Activated CD8-positive, alpha-beta T cell treated with anti-CD3 and anti-CD28 coated beads, Interleukin-2, amount 10 ng/mL, durations not matched to agents 7 days and 5 days (primary cell): ENCODE results near the gene TPCN2. TPM values are rescaled to one million over a fixed set of nuclear protein-coding genes. Genes with fewer than 3 reads are reported as not detected.

Source experiments
- ATAC-seq: fragments of 150-1000 bp; cut with Tn5 transposase; one replicate; pipeline ENCODE4 v1.10.0; 2021; ENCODE audit warnings: moderate library complexity
- CTCF ChIA-PET: fragments of 350-600 bp; sonication (Branson Sonifier 250); formaldehyde crosslinking; loops from one replicate; lab custom pipeline; 2021; ENCODE audit warnings: antibody characterized with exemption; lab: Charles Lee
- POLR2A ChIA-PET: fragments of 350-600 bp; sonication (Branson Sonifier 250); formaldehyde crosslinking; loops from one replicate; lab custom pipeline; 2021; ENCODE audit warnings: antibody characterized with exemption; lab: Charles Lee
- DNase-seq: peaks from one replicate; pipeline ENCODE4 v3.0.0-alpha.2; 2020
- H3K27ac Mint-ChIP-seq: one replicate; pipeline ENCODE4 v1.8.0; 2021; ENCODE audit warnings: mild to moderate bottlenecking, mixed read lengths
- H3K27me3 Mint-ChIP-seq: one replicate; pipeline ENCODE4 v1.8.0; 2021; ENCODE audit warnings: low read depth, mixed read lengths
- H3K36me3 Mint-ChIP-seq: one replicate; pipeline ENCODE4 v1.8.0; 2021; ENCODE audit warnings: low read depth, mixed read lengths
- H3K4me1 Mint-ChIP-seq: one replicate; pipeline ENCODE4 v1.8.0; 2021; ENCODE audit warnings: low read depth, mixed read lengths
- H3K4me3 Mint-ChIP-seq: one replicate; pipeline ENCODE4 v1.8.0; 2021; ENCODE audit warnings: mild to moderate bottlenecking, mixed read lengths
- H3K9me3 Mint-ChIP-seq: one replicate; pipeline ENCODE4 v1.8.0; 2022; ENCODE audit warnings: mixed read lengths; ENCODE audit not compliant: insufficient read depth
- total RNA-seq, 2 experiments: library from RNA; stranded (reverse); gene quantifications; one replicate each; pipeline ENCODE4 v1.2.3, GENCODE V29; 2021

TPCN2 gene
- total RNA-seq, 2 experiments from 2014 or later = 19.1 to 21.2 TPM

DNA sequence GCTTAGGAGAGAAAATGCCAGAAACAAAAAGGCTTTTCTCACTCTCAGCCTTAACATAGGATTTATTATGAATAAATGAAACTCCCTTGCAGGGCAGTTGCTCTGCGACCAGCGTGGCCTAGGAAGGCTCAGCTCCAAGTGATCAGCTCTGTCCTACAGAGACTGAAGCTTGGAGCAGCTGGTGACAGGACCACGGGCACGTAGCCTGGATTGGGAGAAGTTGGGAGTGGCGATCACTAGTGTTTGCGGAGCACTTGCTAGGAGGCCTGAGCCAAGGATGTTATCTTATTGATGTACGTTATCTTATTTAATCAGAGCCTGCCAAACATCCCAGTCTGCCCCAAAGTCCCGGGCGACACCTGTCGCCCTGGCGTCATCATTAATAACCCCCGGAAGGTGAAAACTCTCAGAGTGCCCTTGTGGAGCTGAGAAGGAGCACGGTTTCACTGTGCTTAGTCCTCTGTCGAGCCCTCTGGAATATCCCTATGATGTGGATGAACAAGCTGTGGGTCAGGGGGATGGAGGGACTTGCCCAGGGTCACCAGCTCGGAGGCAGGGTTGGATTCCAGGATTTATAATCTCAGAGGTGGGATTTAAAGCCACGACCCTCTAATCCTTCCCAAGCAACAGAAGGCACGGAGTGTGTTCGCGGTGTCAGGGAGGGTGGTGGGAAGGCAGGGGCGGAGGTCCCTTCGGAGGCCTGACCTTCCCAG, 66.2 kb downstream of the TPCN2 start:
- no peak overlapping the region for H3K27ac Mint-ChIP-seq
- H3K27me3 Mint-ChIP-seq = no peaks in the 10 kb centered on the region
- no peaks in the 10 kb centered on the region for H3K4me1 Mint-ChIP-seq
- no peak for ATAC-seq
- ChIA-PET CTCF (no interaction called here), POLR2A (no interaction called here)
- no peaks in the 10 kb centered on the region for H3K36me3 Mint-ChIP-seq
- DNase-seq = no peak
- H3K4me3 Mint-ChIP-seq = no peak overlapping the region
- H3K9me3 Mint-ChIP-seq = no peaks in the 10 kb centered on the region

DNA sequence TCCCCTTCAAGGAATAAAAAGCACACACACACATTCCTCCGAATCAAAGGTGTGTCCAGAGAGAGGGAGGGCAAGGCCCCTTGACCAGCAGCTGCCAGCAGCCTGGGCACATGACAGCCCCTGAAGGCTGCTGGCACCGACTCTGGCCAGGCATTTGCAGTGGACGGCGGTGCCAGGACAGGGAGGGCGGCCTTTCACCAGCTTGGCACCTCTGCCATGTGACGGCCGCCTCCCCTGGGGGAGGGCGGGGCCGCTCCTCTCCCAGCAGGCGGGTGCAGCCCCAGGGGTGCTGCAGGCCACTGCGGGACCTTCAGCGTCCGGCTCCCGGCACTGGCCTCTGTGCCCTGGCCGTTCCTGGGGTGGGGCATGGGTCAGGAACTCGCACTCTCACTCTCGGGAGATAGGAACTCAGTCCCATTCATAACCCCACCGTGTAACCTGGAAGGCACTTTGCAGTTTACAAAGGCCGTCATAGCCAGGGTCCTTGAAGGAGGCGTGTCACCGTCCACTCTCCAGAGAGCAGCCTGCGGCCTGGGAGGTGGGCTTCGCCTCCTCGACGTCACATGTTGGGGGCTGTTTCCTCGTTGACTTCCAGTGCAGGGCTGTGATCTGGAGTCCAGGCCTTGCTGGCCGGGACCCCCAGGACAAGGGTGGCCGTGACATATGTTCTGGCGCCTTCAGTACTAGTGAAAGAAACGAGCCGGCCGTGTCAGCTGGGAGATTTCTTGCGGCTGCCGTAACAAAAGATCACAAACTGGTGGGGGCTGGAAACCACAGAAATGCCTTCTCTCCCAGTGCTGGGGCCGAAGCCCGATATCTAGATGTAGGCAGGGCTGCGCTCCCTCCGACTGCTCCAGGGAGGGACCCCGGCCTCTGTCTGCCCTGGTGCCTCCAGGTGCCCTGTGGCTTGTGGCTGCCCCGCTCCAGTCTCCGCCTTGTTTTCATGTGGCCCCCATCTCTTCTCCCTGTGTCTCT, 67.1 kb downstream of the TPCN2 start:
- no peak for ATAC-seq
- no peaks in the 10 kb centered on the region for H3K36me3 Mint-ChIP-seq
- no peak overlapping the region for H3K27ac Mint-ChIP-seq
- no peaks in the 10 kb centered on the region for H3K9me3 Mint-ChIP-seq
- no peak for DNase-seq
- ChIA-PET POLR2A (no interaction called here), CTCF (no interaction called here)
- H3K4me3 Mint-ChIP-seq = no peak overlapping the region
- H3K4me1 Mint-ChIP-seq = peaks cover 2% of the 10 kb centered on the region
- no peaks in the 10 kb centered on the region for H3K27me3 Mint-ChIP-seq

DNA sequence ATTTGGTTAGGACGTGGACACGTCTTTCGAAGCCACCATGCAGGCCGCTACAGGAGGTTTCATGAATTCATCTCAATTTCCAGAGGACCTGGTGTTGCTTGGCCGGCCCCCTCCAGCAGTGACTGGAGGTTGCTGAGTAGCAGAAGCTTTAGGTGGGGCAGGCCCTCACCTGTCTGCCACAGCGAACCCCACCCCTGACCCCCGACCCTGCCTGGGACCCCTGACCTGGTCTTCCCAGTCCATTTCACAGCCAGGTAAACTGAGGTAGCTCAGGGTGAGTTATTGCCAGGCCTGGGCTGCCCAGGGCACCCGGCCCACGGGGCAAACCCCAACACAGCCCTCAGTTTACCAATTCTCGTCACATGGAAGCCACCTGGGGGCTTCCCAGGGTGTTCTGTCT, 67.9 kb downstream of the TPCN2 start:
- no peak overlapping the region for H3K4me3 Mint-ChIP-seq
- no peak for DNase-seq
- H3K9me3 Mint-ChIP-seq = no peaks in the 10 kb centered on the region
- H3K4me1 Mint-ChIP-seq = peaks cover 4% of the 10 kb centered on the region
- POLR2A ChIA-PET = no interaction called here
- ATAC-seq = no peak
- CTCF ChIA-PET = no interaction called here
- H3K36me3 Mint-ChIP-seq = no peaks in the 10 kb centered on the region
- H3K27ac Mint-ChIP-seq = no peak overlapping the region
- no peaks in the 10 kb centered on the region for H3K27me3 Mint-ChIP-seq

DNA sequence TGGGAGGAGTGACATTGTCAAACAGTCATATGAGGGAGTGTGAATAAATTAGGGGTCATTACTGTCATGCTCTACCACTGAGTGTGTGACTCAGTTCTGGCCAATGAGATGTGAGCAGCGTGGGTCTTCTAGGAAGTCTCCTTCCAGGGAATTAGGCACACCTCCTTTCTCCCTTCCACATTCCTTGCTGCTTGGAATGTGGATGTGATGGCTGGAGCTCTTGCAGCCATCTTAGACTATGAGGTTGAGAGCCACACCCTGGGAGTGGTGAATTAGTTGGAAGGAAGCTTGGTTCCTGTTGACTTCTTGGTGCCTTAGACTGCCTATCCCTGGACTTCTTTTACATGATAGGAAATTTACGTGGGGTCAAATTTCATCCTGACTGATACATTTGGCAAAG, 70.5 kb downstream of the TPCN2 start:
- Mint-ChIP-seq H3K4me3 (no peak overlapping the region), H3K36me3 (no peaks in the 10 kb centered on the region), H3K27ac (no peak overlapping the region), H3K9me3 (no peaks in the 10 kb centered on the region), H3K27me3 (no peaks in the 10 kb centered on the region), H3K4me1 (peaks cover 25% of the 10 kb centered on the region)
- DNase-seq (no peak), ATAC-seq (no peak)
- POLR2A ChIA-PET = no interaction called here
- CTCF ChIA-PET = interaction anchor here (0.9 to 1.5 kb wide), 2 partner anchors 18 to 551 kb away, joined by 3 read pairs; no protein-coding TSS in a partner anchor

DNA sequence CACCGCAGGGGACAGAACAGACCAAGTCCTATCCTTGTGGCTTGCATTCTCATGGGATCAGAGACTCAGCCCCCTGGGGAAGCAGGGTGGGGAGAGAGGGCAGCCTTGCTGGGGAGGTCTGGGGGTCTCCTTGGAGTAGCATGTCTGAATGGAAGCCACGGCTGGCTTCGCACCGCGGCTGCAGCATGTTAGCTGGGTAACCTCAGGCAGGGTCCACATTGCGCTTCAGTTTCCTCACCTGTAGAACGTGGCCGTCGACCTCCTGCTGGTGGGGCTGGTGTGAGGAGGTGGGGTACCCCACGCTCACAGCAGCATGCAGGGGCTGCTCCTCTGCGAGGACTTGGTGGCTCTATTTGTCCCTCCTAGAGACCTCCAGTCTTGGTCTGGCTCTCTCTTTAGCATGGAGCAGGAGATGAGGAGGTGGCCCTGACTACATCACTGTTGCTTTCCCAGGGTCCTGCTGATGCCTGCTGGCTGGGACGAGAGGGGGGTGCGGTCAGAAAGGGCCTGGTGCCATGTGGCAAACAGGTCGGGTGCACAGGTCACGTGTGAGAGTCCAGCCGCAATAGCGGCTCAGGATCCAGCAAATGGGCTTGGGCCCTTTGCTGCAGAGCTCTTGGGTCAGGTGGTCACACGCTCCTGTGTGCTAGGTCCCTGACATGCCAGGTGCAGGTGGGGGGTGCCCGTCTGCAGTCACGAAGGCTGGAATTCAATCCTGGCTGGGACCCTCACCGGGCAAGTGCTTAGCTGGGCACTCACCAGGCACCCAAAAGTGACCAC, 71.6 kb downstream of the TPCN2 start:
- Mint-ChIP-seq H3K4me3 (no peak overlapping the region), H3K27me3 (no peaks in the 10 kb centered on the region), H3K4me1 (peaks cover 28% of the 10 kb centered on the region), H3K27ac (no peak overlapping the region), H3K36me3 (no peaks in the 10 kb centered on the region), H3K9me3 (no peaks in the 10 kb centered on the region)
- DNase-seq = no peak
- no peak for ATAC-seq
- CTCF ChIA-PET = interaction anchor here (1.5 kb wide), 1 partner anchor 550 kb away, joined by 3 read pairs; no protein-coding TSS in a partner anchor
- POLR2A ChIA-PET = no interaction called here

DNA sequence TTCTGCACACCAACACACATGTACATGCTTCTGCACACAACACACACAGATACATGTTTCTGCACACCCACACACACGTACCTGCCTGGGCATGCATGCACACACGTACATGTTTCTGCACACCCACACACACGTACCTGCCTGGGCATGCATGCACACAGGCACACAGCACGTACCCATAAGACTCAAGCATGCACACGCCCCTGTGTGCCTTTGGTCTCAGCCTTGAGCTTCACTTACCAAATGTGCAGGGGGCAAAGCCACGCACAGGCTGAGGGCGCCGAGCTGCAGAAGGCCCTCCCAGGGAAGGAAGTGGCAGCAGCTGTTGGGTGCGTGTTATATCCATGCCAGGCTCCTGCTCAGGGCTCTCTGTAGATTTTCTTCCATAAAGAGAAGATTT, 72.3 kb downstream of the TPCN2 start:
- Mint-ChIP-seq H3K4me1 (peaks cover 28% of the 10 kb centered on the region), H3K9me3 (no peaks in the 10 kb centered on the region), H3K4me3 (no peak overlapping the region), H3K27ac (no peak overlapping the region), H3K36me3 (no peaks in the 10 kb centered on the region), H3K27me3 (no peaks in the 10 kb centered on the region)
- no peak for DNase-seq
- POLR2A ChIA-PET = interaction anchor here (0.7 kb wide), 1 partner anchor 15 kb away, joined by 3 read pairs; no protein-coding TSS in a partner anchor
- ATAC-seq = no peak
- CTCF ChIA-PET = no interaction called here

DNA sequence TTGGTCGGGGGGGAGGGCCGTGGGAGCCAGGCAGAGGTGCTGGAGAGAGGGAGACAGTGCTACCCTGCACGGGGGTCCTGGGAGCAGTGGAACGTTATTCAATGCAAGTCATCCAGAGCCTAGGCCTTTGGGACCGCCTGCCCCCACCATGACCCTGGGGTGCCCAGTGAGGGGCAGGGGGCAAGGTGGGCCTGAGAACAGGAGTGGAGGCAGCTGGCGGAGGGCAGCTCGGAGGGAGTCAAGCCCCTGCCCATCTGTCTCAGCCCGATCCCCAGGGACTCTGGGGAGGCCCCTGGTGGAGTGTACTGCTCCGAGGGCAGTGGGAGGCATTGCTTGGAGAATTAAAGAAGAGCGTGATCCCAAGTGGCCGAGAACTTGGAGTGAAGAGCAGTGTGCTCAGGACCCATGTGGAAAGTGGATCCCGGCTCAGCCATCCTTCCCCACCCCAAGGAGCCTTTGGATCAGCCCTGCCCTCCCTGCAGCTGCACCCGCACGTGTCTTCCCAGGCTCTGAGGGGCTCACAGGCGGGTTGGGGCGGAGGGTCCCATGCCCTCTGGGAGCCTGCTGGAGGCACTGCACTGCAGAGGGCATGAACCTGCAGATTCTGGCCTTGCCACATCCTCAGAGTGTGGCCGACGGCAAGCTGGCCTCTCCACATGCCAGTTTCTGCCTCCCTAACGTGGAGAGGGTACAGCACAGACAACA, 73.0 kb downstream of the TPCN2 start:
- ATAC-seq (no peak), DNase-seq (no peak)
- no peaks in the 10 kb centered on the region for H3K36me3 Mint-ChIP-seq
- H3K27me3 Mint-ChIP-seq = no peaks in the 10 kb centered on the region
- H3K27ac Mint-ChIP-seq = no peak overlapping the region
- H3K4me1 Mint-ChIP-seq = peaks cover 28% of the 10 kb centered on the region
- no peak overlapping the region for H3K4me3 Mint-ChIP-seq
- ChIA-PET CTCF (no interaction called here), POLR2A (interaction anchor here (0.7 kb wide), 1 partner anchor 16 kb away, joined by 3 read pairs; no protein-coding TSS in a partner anchor)
- H3K9me3 Mint-ChIP-seq = no peaks in the 10 kb centered on the region

DNA sequence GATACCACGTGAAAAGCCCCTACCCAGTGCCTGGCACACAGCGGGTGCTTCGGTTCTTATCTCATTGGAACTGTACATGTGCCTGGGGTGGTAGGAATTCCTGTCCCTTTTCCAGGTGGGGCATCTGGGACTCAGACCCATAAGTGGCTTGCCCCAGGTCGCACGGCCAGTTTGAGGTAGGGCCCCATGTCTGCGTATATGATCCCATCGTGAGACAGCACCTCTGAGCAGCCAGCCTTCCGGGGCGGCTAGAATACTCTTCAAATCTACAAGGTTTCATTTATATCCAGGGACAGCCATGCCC, 73.5 kb downstream of the TPCN2 start:
- Mint-ChIP-seq H3K27me3 (no peaks in the 10 kb centered on the region), H3K4me1 (peaks cover 28% of the 10 kb centered on the region), H3K4me3 (no peak overlapping the region), H3K9me3 (no peaks in the 10 kb centered on the region), H3K27ac (peak overlapping the region; percentile 68), H3K36me3 (no peaks in the 10 kb centered on the region)
- no peak for ATAC-seq
- DNase-seq = no peak
- CTCF ChIA-PET = no interaction called here
- POLR2A ChIA-PET = no interaction called here

DNA sequence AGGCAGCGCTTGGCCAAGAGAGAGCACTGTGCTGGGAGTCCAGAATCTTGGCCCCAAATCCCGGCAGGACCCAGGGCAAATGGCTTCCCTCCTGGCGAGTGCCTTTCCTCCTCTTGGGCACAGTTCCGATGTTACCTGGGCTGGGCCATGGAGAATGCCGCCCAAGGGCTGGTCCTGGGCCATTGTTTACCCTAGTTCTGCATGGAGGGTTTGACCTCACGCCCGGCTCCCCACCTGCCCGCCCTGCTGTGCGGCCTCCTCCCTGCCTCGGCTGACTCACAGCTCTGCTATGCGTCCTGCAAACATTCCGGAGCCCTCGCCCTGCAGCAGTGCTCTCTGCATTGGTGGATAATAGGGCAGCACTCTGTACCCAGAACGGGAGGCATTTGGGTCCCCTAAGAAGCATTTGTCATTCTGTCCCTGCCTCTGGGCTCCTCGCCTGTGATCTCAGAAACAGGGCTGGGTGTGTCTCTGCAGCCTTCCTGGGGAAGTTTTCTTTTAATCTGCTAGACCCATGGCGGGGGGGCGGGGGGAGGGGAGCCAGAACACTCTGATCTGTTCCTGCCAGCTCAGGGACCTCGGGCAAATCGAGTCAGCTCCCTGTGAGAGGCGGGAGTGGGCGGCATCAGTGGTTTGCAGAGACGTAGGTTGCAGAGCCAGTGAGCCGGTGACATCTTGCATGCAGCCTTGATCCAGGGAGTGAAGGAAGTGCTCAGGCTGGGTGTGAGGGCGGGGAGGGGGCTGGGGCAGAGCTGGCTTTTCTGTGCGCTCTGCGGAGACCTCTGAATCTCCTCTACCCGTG, 74.1 kb downstream of the TPCN2 start:
- Mint-ChIP-seq H3K4me3 (peak overlapping the region; percentile 28), H3K9me3 (no peaks in the 10 kb centered on the region), H3K36me3 (no peaks in the 10 kb centered on the region), H3K4me1 (peaks cover 28% of the 10 kb centered on the region), H3K27me3 (peaks cover under 1% of the 10 kb centered on the region), H3K27ac (peak overlapping the region; percentile 68)
- POLR2A ChIA-PET = interaction anchor here (0.6 kb wide), 1 partner anchor 752 kb away, joined by 3 read pairs; no protein-coding TSS in a partner anchor
- ATAC-seq = peak; percentile 63
- peak; percentile 53 for DNase-seq
- CTCF ChIA-PET = interaction anchor here (1.0 kb wide), 1 partner anchor 21 kb away, joined by 3 read pairs; no protein-coding TSS in a partner anchor

DNA sequence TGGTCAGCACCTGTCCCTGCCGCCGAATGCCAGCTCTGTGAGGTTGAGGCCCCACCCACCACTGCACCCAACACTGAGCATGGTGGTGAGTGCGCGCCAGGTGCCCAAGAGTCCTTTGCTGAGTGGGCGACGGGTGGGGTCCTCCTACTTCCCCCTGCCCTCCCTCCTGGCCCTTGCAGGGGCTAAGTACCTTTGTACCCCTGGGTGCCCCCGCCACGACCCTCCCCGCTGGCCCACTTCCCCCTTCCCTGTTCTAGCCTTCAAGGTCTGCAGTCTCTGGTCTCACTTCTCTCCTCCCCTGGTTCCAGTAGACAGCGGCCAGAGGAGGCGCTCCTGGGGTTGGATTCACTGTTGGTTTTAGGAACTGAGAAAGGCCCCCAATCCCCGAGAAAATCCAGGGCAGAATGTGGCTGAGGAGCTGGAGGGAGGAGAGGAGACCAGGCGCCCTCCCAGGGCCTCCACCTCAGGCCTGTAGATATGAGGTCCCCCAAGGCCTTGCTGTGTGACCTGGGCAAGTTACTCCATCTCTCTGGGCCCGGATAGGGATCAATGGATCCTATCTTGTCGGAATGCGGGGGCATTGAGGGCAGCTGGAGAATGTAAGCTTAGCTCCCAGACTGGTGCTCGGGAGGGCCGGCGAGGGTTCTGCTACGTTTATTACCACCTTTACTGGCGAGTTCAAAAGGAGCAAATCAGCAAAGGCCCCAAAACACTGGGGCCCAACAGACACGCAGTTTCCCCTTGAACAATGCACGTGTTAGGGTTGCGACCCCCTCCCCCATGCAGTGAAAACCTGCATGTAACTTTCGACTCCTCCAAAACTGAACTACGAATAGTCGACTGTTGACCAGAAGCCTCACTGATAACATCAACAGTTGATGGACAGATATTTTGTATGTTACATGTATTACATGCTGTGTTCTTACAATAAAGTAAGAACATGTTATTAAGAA, 75.1 kb downstream of the TPCN2 start:
- ATAC-seq (no peak), DNase-seq (no peak)
- ChIA-PET CTCF (interaction anchor here (1.0 kb wide), 1 partner anchor 22 kb away, joined by 3 read pairs; no protein-coding TSS in a partner anchor), POLR2A (no interaction called here)
- peaks cover 28% of the 10 kb centered on the region for H3K4me1 Mint-ChIP-seq
- H3K36me3 Mint-ChIP-seq = no peaks in the 10 kb centered on the region
- H3K4me3 Mint-ChIP-seq = no peak overlapping the region
- H3K27ac Mint-ChIP-seq = no peak overlapping the region
- peaks cover 3% of the 10 kb centered on the region for H3K27me3 Mint-ChIP-seq
- H3K9me3 Mint-ChIP-seq = peaks cover 3% of the 10 kb centered on the region
